Activated T-cell treated with anti-CD3 and anti-CD28 coated beads, Interleukin-2, amount 50 U/mL, for 72 hours (primary cell): ENCODE data around the gene OGFOD3. TPM values are rescaled to one million over a fixed set of nuclear protein-coding genes. Genes with fewer than 3 reads are reported as not detected.
"Not testable (repeated sequence)": the region's sequence is repeated elsewhere in the genome, so short reads cannot be mapped to it uniquely, and the experiment has no call there.

Experiments used
- ATAC-seq, 2 donors: fragments of 150-1000 bp; cut with Tn5 transposase; replicated peaks in 1 of 2; 2 replicates each; pipeline ENCODE4 v1.10.0; 2021; ENCODE audit warnings: moderate library complexity in 2 of 2, mild to moderate bottlenecking in 1 of 2
- DNase-seq, 2 donors: peaks; one replicate each; pipeline ENCODE4 v3.0.0; 2021 to 2022; ENCODE audit warnings: mixed read lengths in 1 of 2
- H3K27ac Mint-ChIP-seq: one replicate; pipeline ENCODE4 v1.8.0; 2022; ENCODE audit warnings: mild to moderate bottlenecking, moderate library complexity, mixed read lengths
- H3K27me3 Mint-ChIP-seq: one replicate; pipeline ENCODE4 v1.8.0; 2022; ENCODE audit warnings: low read depth, mixed read lengths
- H3K36me3 Mint-ChIP-seq, 2 donors: one replicate each; pipeline ENCODE4 v1.8.0; 2022; ENCODE audit warnings: mixed read lengths in 2 of 2, mild to moderate bottlenecking in 1 of 2; ENCODE audit not compliant: insufficient read depth in 2 of 2
- H3K4me1 Mint-ChIP-seq: one replicate; pipeline ENCODE4 v1.8.0; 2022; ENCODE audit warnings: low read depth, mixed read lengths
- H3K4me3 Mint-ChIP-seq, 2 donors: one replicate each; pipeline ENCODE4 v1.8.0; 2022; ENCODE audit warnings: mild to moderate bottlenecking in 2 of 2, mixed read lengths in 2 of 2, moderate library complexity in 2 of 2
- H3K9me3 Mint-ChIP-seq, 2 donors: one replicate each; pipeline ENCODE4 v1.8.0; 2022; ENCODE audit warnings: mixed read lengths in 2 of 2
- total RNA-seq, 2 donors: library from RNA; stranded (reverse); gene quantifications; one replicate each; pipeline ENCODE4 v1.2.3, GENCODE V29; 2022

OGFOD3 gene
- total RNA-seq, 2 donors from 2014 or later: 17.2 to 17.7 TPM

- DNase-seq (no peak), ATAC-seq (no peak)
- Mint-ChIP-seq H3K27ac (no peak overlapping the region), H3K27me3 (peaks cover 28% of the 10 kb centered on the region), H3K4me3 (no peak overlapping the region), H3K9me3 (no peaks in the 10 kb centered on the region), H3K36me3 (no peaks in the 10 kb centered on the region), H3K4me1 (peaks cover 5% of the 10 kb centered on the region)
Observed at GRCh38 chr17:82383411-82383810, 35.0 kb downstream of the OGFOD3 start.

- DNase-seq (no peak), ATAC-seq (no peak)
- H3K27ac Mint-ChIP-seq: no peak overlapping the region
- H3K27me3 Mint-ChIP-seq: peaks cover 28% of the 10 kb centered on the region
- peaks cover 5% of the 10 kb centered on the region for H3K4me1 Mint-ChIP-seq
- H3K9me3 Mint-ChIP-seq: no peaks in the 10 kb centered on the region
- H3K4me3 Mint-ChIP-seq: no peak overlapping the region
- H3K36me3 Mint-ChIP-seq: no peaks in the 10 kb centered on the region
Observed at GRCh38 chr17:82382933-82383255, 35.5 kb downstream of the OGFOD3 start.

- not testable (repeated sequence) for H3K27ac Mint-ChIP-seq, ATAC-seq, H3K4me3 Mint-ChIP-seq, H3K4me1 Mint-ChIP-seq, DNase-seq, H3K36me3 Mint-ChIP-seq, H3K9me3 Mint-ChIP-seq
- peaks cover 34% of the 10 kb centered on the region for H3K27me3 Mint-ChIP-seq
Observed at GRCh38 chr17:82382220-82382932, 36.0 kb downstream of the OGFOD3 start.

- H3K36me3 Mint-ChIP-seq, H3K27ac Mint-ChIP-seq, H3K9me3 Mint-ChIP-seq, DNase-seq, H3K4me1 Mint-ChIP-seq, ATAC-seq, H3K4me3 Mint-ChIP-seq: not testable (repeated sequence)
- peaks cover 37% of the 10 kb centered on the region for H3K27me3 Mint-ChIP-seq
Observed at GRCh38 chr17:82381703-82382009, 36.7 kb downstream of the OGFOD3 start.

GRCh38 chr17:82380860-82381702 lies 37.3 kb downstream of the OGFOD3 start:
- peak; percentile 28 to 41 for ATAC-seq
- Mint-ChIP-seq H3K4me3 (no peak overlapping the region), H3K27me3 (peaks cover 37% of the 10 kb centered on the region), H3K36me3 (no peaks in the 10 kb centered on the region), H3K4me1 (peaks cover 5% of the 10 kb centered on the region), H3K9me3 (no peaks in the 10 kb centered on the region), H3K27ac (no peak overlapping the region)
- no peak for DNase-seq

- no peak for DNase-seq
- Mint-ChIP-seq H3K27me3 (peaks cover 43% of the 10 kb centered on the region), H3K4me3 (no peak overlapping the region), H3K27ac (no peak overlapping the region), H3K4me1 (peaks cover 5% of the 10 kb centered on the region), H3K9me3 (no peaks in the 10 kb centered on the region), H3K36me3 (no peaks in the 10 kb centered on the region)
- ATAC-seq: no peak
Observed at GRCh38 chr17:82378741-82379021, 39.7 kb downstream of the OGFOD3 start.

- Mint-ChIP-seq H3K27me3 (peaks cover 49% of the 10 kb centered on the region), H3K36me3 (no peaks in the 10 kb centered on the region), H3K4me1 (peaks cover 10% of the 10 kb centered on the region), H3K4me3 (no peak overlapping the region), H3K9me3 (no peaks in the 10 kb centered on the region), H3K27ac (no peak overlapping the region)
- no peak for DNase-seq
- no peak for ATAC-seq
Observed at GRCh38 chr17:82377924-82378740, 40.3 kb downstream of the OGFOD3 start.

GRCh38 chr17:82377294-82377693 lies 41.1 kb downstream of the OGFOD3 start:
- not testable (repeated sequence) for H3K9me3 Mint-ChIP-seq, H3K36me3 Mint-ChIP-seq, ATAC-seq, H3K4me3 Mint-ChIP-seq, H3K27ac Mint-ChIP-seq, DNase-seq
- Mint-ChIP-seq H3K27me3 (peaks cover 57% of the 10 kb centered on the region), H3K4me1 (peaks cover 18% of the 10 kb centered on the region)

- ATAC-seq: no peak
- peaks cover 54% of the 10 kb centered on the region for H3K27me3 Mint-ChIP-seq
- H3K4me1 Mint-ChIP-seq: peaks cover 20% of the 10 kb centered on the region
- no peaks in the 10 kb centered on the region for H3K36me3 Mint-ChIP-seq
- no peak overlapping the region for H3K4me3 Mint-ChIP-seq
- no peak for DNase-seq
- no peaks in the 10 kb centered on the region for H3K9me3 Mint-ChIP-seq
- H3K27ac Mint-ChIP-seq: no peak overlapping the region
Observed at GRCh38 chr17:82376042-82376730, 42.2 kb downstream of the OGFOD3 start.

GRCh38 chr17:82375359-82376041 lies 42.9 kb downstream of the OGFOD3 start:
- peaks cover 54% of the 10 kb centered on the region for H3K27me3 Mint-ChIP-seq
- no peaks in the 10 kb centered on the region for H3K36me3 Mint-ChIP-seq
- no peak overlapping the region for H3K27ac Mint-ChIP-seq
- H3K4me3 Mint-ChIP-seq: no peak overlapping the region
- ATAC-seq (no peak), DNase-seq (no peak)
- H3K4me1 Mint-ChIP-seq: peaks cover 26% of the 10 kb centered on the region
- H3K9me3 Mint-ChIP-seq: no peaks in the 10 kb centered on the region

- DNase-seq (no peak), ATAC-seq (no peak)
- H3K36me3 Mint-ChIP-seq: no peaks in the 10 kb centered on the region
- H3K27ac Mint-ChIP-seq: no peak overlapping the region
- H3K27me3 Mint-ChIP-seq: peaks cover 50% of the 10 kb centered on the region
- no peaks in the 10 kb centered on the region for H3K9me3 Mint-ChIP-seq
- no peak overlapping the region for H3K4me3 Mint-ChIP-seq
- H3K4me1 Mint-ChIP-seq: peaks cover 29% of the 10 kb centered on the region
Observed at GRCh38 chr17:82374626-82375331, 43.6 kb downstream of the OGFOD3 start.
